ENCODE measurements around the gene IL11. TPM values are rescaled to one million over a fixed set of nuclear protein-coding genes. Genes with fewer than 3 reads are reported as not detected.

IL11 gene
- total and polyA plus RNA-seq, 10 donors = 0.04 to 0.23 (median 0.06) TPM; not detected in 7

DNA sequence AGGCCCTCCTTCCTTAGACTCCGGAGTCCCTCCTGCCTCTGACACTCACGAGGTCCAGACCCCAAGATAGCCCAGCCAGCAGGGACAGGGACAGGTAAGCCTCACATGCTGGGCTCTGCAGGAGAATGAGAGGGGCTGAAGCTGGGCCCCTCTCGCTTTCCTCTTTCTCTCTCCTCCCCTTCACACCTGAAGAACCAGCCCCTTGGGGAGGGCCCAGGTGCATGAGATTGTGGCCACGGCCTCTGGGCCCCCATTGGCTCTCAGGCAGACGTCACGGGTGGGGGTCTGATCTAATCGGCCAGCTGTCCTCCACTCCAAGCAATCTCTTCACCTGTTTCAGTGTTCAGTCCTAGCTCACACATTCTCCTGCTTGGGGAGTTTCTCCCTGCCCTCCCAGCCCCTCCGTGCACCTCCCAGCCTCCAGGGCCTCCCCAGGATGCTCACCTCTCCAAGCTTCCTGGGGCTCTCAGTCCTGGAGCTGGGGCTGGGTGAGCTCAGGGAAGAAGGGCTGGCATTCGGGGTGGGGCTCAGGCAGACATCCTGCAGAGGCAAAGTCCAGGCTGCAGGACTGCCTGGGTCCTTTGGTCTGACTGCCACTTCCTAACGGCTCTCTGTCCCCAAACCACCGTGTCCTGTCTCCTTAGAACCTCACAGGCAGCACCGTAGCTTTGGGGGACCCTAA is 47.9 kb downstream of the IL11 start:
- intact Hi-C loops (cut with DNase I; ENCODE audit: low total_unique reads) = no loop called here
- peaks cover 0 to 9% (median 0%) of the 10 kb centered on the region in 6 donors for H3K36me3 ChIP-seq
- WGBS, 5 donors = 45 to 55% (median 51%) methylated on average over 11 to 12 of the region's 12 CpGs

DNA sequence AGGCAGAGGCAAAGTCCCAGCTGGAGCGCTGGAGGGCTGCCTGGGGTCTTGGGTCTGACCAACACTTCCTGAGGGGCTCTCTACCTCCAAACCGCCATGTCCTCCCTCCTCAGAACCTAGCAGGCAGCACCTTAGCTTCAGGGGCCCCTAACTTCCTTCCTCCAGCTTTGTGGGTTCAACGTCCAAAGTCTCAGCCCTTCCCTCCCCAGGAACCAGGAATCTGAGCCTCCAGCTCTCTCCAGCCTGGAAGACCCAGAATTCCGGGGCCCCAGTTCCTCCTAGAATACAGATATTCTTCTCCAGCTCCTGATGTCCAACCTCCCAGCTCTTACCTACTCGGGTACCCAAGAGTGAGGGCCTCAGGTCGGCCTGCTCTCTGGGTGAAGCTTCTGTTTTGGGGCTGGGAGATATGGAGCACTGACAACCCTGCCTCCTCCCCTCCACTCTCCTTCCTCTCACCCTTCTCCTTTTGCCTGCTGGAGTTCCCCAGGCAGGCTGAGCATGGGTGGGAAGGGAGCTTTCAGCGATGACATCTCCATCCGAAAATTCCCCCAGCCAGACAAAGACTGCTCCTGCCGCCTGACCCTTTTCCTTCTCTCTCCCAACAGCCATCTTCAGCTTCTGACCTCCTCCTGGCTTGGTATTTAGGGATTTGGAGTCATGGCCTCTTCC is 48.7 kb downstream of the IL11 start:
- no peak for DNase-seq
- H3K27ac ChIP-seq = no peak overlapping the region
- no peak overlapping the region for H3K4me3 ChIP-seq
- TF ChIP-seq POLR2AphosphoS5 (IDR thresholded peaks at IDR 0.05) = no peak
- no peak for TF ChIP-seq POLR2A (IDR thresholded peaks at IDR 0.05)
- TF ChIP-seq, protein P1, sequence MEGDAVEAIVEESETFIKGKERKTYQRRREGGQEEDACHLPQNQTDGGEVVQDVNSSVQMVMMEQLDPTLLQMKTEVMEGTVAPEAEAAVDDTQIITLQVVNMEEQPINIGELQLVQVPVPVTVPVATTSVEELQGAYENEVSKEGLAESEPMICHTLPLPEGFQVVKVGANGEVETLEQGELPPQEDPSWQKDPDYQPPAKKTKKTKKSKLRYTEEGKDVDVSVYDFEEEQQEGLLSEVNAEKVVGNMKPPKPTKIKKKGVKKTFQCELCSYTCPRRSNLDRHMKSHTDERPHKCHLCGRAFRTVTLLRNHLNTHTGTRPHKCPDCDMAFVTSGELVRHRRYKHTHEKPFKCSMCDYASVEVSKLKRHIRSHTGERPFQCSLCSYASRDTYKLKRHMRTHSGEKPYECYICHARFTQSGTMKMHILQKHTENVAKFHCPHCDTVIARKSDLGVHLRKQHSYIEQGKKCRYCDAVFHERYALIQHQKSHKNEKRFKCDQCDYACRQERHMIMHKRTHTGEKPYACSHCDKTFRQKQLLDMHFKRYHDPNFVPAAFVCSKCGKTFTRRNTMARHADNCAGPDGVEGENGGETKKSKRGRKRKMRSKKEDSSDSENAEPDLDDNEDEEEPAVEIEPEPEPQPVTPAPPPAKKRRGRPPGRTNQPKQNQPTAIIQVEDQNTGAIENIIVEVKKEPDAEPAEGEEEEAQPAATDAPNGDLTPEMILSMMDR (IDR thresholded peaks at IDR 0.05 in 8 of 11, conservative IDR thresholded peaks at IDR 0.05 in 3 of 11) = no peak
- H3K27me3 ChIP-seq (replicated peaks in 1 of 7) = peaks cover 0 to 24% (median 0%) of the 10 kb centered on the region in 7 donors
- H3K36me3 ChIP-seq = peaks cover 0 to 10% (median 0%) of the 10 kb centered on the region in 6 donors
- H3K4me1 ChIP-seq = peaks cover 0 to 40% (median 0%) of the 10 kb centered on the region in 6 donors
- no peaks in the 10 kb centered on the region for H3K9me3 ChIP-seq
- intact Hi-C loops (cut with DNase I; ENCODE audit: low total_unique reads) = no loop called here
- 37 to 57% (median 48%) methylated on average over 9 of the region's 9 CpGs for WGBS, 5 donors

More for the DNA sequence above, 47.9 kb downstream of the IL11 start:
- Histone ChIP-seq H3K27me3 (replicated peaks in 1 of 7) (peaks cover 0 to 24% (median 0%) of the 10 kb centered on the region in 7 donors), H3K27ac (peak overlapping the region in 2 of 8 donors; percentile 53 to 76), H3K4me1 (peaks cover 0 to 40% (median 0%) of the 10 kb centered on the region in 6 donors), H3K9me3 (no peaks in the 10 kb centered on the region), H3K4me3 (peak overlapping the region in 2 of 8 donors; percentile 5 to 9)
- TF ChIP-seq POLR2A (IDR thresholded peaks at IDR 0.05) (no peak), POLR2AphosphoS5 (IDR thresholded peaks at IDR 0.05) (no peak)
- TF ChIP-seq, protein P1 (IDR thresholded peaks at IDR 0.05 in 8 of 11, conservative IDR thresholded peaks at IDR 0.05 in 3 of 11) = no peak
- no peak for DNase-seq

DNA sequence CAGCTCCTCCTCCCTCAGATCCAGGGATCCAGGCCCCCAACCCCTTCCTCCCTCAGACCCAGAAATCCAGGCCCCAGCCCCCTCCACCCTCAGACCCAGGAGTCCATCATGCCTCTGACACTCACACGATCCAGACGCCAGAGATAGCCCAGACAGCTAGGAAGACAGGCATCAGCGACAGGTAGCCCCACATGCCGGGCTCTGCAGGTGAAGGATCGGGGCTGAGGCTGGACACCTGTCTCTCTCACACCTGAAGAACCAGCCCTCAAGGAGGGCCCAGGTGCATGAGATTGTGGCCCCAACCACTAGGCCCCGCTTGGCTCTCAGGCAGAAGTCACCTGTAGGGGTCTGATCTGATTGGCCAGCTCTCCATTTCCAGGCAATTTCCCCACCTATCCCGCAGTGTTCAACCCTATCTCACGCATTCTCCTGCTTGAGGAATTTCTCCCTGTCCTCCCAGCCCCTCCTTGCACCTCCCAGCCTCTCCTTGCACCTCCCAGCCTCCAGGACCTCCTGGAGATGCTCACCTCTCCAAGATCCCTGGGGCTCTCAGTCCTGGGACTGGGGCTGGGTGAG is 49.3 kb downstream of the IL11 start:
- Histone ChIP-seq H3K4me1 (peaks cover 0 to 34% (median 0%) of the 10 kb centered on the region in 6 donors), H3K9me3 (no peaks in the 10 kb centered on the region), H3K36me3 (peaks cover 0 to 13% (median 0%) of the 10 kb centered on the region in 6 donors), H3K27me3 (replicated peaks in 1 of 7) (peaks cover 0 to 24% (median 0%) of the 10 kb centered on the region in 7 donors), H3K4me3 (no peak overlapping the region), H3K27ac (no peak overlapping the region)
- WGBS, 5 donors = 83 to 89% (median 86%) methylated on average over 8 of the region's 8 CpGs
- DNase-seq = no peak
- intact Hi-C loops (cut with DNase I; ENCODE audit: low total_unique reads) = no loop called here
- TF ChIP-seq POLR2AphosphoS5 (IDR thresholded peaks at IDR 0.05) (no peak), POLR2A (IDR thresholded peaks at IDR 0.05) (no peak)
- TF ChIP-seq, protein P1 (IDR thresholded peaks at IDR 0.05 in 8 of 11, conservative IDR thresholded peaks at IDR 0.05 in 3 of 11) = no peak

DNA sequence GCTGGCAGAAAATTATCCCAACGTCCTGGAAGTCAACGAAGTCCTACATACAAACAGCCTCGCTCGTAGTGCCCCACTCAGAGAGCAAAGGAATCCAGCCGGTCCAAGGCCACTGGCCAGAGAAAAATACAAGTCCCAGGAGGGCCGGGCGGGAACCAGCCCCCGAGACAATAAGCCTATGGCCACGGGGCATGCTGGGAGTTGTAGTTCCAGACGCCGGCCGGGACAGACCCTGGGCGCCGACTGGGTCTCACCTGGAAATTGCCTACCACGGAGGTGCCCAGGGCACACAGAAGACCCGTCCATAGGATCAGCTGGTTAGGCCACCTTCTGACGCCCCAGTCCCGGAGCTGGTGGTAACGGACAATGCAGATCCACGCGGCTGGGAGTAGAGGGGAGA is 50.5 kb downstream of the IL11 start:
- DNase-seq = no peak
- H3K4me1 ChIP-seq = peaks cover 0 to 23% (median 0%) of the 10 kb centered on the region in 6 donors
- H3K4me3 ChIP-seq = no peak overlapping the region
- peaks cover 0 to 13% (median 0%) of the 10 kb centered on the region in 6 donors for H3K36me3 ChIP-seq
- intact Hi-C loops (cut with DNase I; ENCODE audit: low total_unique reads) = no loop called here
- no peaks in the 10 kb centered on the region for H3K9me3 ChIP-seq
- H3K27me3 ChIP-seq (replicated peaks in 1 of 7) = peaks cover 0 to 24% (median 0%) of the 10 kb centered on the region in 7 donors
- TF ChIP-seq POLR2A (IDR thresholded peaks at IDR 0.05) = no peak
- TF ChIP-seq POLR2AphosphoS5 (IDR thresholded peaks at IDR 0.05) = no peak
- TF ChIP-seq, protein P1 (IDR thresholded peaks at IDR 0.05 in 8 of 11, conservative IDR thresholded peaks at IDR 0.05 in 3 of 11) = no peak
- 40 to 69% (median 59%) methylated on average over 21 of the region's 21 CpGs for WGBS, 5 donors
- H3K27ac ChIP-seq = no peak overlapping the region
